HEK293 (cell line): ENCODE data around the gene CHMP4A.

Source experiments
- CTCF ChIA-PET: fragments of 350-600 bp; formaldehyde crosslinking; extraction: SDS; loops from one replicate; lab custom pipeline; 2021; ENCODE audit warnings: antibody characterized with exemption; lab: Yijun Ruan, JAX
- POLR2A ChIA-PET: fragments of 300-600 bp; formaldehyde crosslinking; extraction: SDS; loops from one replicate; lab custom pipeline; 2020; ENCODE audit warnings: antibody characterized with exemption, inconsistent platforms; lab: Yijun Ruan, JAX
- H3K27ac ChIP-seq: fragments of 200-500 bp; sonication (Bioruptor generic); 2 replicates; pipeline ENCODE4 v1.5.1; 2014; ENCODE audit warnings: low read depth, low read length, control low read depth, inconsistent platforms; ENCODE audit errors: extremely low read depth
- H3K36me3 ChIP-seq, 2 experiments: fragments of 200-500 bp in 1 of 2; sonication (Bioruptor generic) in 1 of 2; 1 replicate in 1 of 2; 2 replicates in 1 of 2; pipeline ENCODE4 v1.5.1; 2014 to 2017; ENCODE audit warnings: inconsistent platforms in 2 of 2, low read length in 2 of 2; ENCODE audit not compliant: control insufficient read depth in 2 of 2, insufficient read depth in 1 of 2
- H3K4me1 ChIP-seq: fragments of 200-500 bp; sonication (Bioruptor generic); 2 replicates; pipeline ENCODE4 v1.5.1; 2014; ENCODE audit warnings: mild to moderate bottlenecking, low read length, inconsistent platforms; ENCODE audit not compliant: control insufficient read depth, insufficient read depth
- H3K4me3 ChIP-seq: 2 replicates; pipeline ENCODE4 v1.5.1; 2011; ENCODE audit warnings: low read depth, mild to moderate bottlenecking, control low read depth, low read length, moderate library complexity
- H3K9me3 ChIP-seq: fragments of 200-500 bp; sonication (Bioruptor generic); 2 replicates; pipeline ENCODE4 v1.5.1; 2014; ENCODE audit warnings: low read depth, low read length, inconsistent platforms; ENCODE audit not compliant: control insufficient read depth, insufficient read depth
- CTCF ChIP-seq: fragments of 450-650 bp; formaldehyde crosslinking; IDR thresholded peaks from 2 replicates; pipeline ENCODE4 v1.5.1; 2016; ENCODE audit warnings: missing biosample characterization, missing genetic modification characterization
- PBX3 ChIP-seq: sonication (generic); formaldehyde crosslinking; IDR thresholded peaks from 2 replicates; pipeline ENCODE4 v1.8.1; 2022; ENCODE audit warnings: mild to moderate bottlenecking, moderate library complexity, missing genetic modification reagents
- SP3 ChIP-seq: fragments of 450-650 bp; formaldehyde crosslinking; IDR thresholded peaks from 2 replicates; pipeline ENCODE4 v1.5.1; 2016; ENCODE audit warnings: missing biosample characterization, missing genetic modification characterization
- TCF7L2 ChIP-seq: IDR thresholded peaks from 2 replicates; pipeline ENCODE4 v1.6.1; 2011; ENCODE audit warnings: low read depth, mild to moderate bottlenecking, inconsistent platforms, low read length, moderate library complexity, borderline replicate concordance
- WT1 ChIP-seq: fragments of 450-650 bp; formaldehyde crosslinking; IDR thresholded peaks from 2 replicates; pipeline ENCODE4 v1.5.1; 2016; ENCODE audit warnings: missing biosample characterization, missing genetic modification characterization
- ZNF148 ChIP-seq: fragments of 450-650 bp; formaldehyde crosslinking; IDR thresholded peaks from 2 replicates; pipeline ENCODE4 v1.5.0; 2017; ENCODE audit warnings: missing biosample characterization, missing genetic modification characterization, borderline replicate concordance
- ZNF18 ChIP-seq: fragments of 450-650 bp; formaldehyde crosslinking; IDR thresholded peaks from 2 replicates; pipeline ENCODE4 v1.5.1; 2016; ENCODE audit warnings: missing biosample characterization, missing genetic modification characterization
- ZNF280C ChIP-seq: fragments of 450-650 bp; formaldehyde crosslinking; IDR thresholded peaks from 2 replicates; pipeline ENCODE4 v1.5.1; 2016; ENCODE audit warnings: missing biosample characterization, missing genetic modification characterization
- ZNF341 ChIP-seq: fragments of 450-650 bp; formaldehyde crosslinking; IDR thresholded peaks from 2 replicates; pipeline ENCODE4; 2016; ENCODE audit warnings: low read depth, missing biosample characterization, missing genetic modification characterization
- ZNF394 ChIP-seq: fragments of 450-650 bp; formaldehyde crosslinking; IDR thresholded peaks from 2 replicates; pipeline ENCODE4 v1.5.1; 2016; ENCODE audit warnings: missing biosample characterization, missing genetic modification characterization, mild to moderate bottlenecking, moderate library complexity, borderline replicate concordance
- ZNF426 ChIP-seq: fragments of 450-650 bp; formaldehyde crosslinking; IDR thresholded peaks from 2 replicates; pipeline ENCODE4 v1.5.1; 2017; ENCODE audit warnings: missing biosample characterization, missing genetic modification characterization, mild to moderate bottlenecking, inconsistent platforms, moderate library complexity
- ZNF433 ChIP-seq: fragments of 450-650 bp; formaldehyde crosslinking; IDR thresholded peaks from 2 replicates; pipeline ENCODE4 v1.5.1; 2016; ENCODE audit warnings: missing biosample characterization, missing genetic modification characterization, low read depth
- ZNF449 ChIP-seq: fragments of 450-650 bp; formaldehyde crosslinking; IDR thresholded peaks from 2 replicates; pipeline ENCODE4 v1.5.1; 2017; ENCODE audit warnings: missing biosample characterization, mild to moderate bottlenecking, missing genetic modification characterization, moderate library complexity
- ZNF473 ChIP-seq: fragments of 450-650 bp; formaldehyde crosslinking; IDR thresholded peaks from 2 replicates; pipeline ENCODE4 v1.5.1; 2017; ENCODE audit warnings: missing biosample characterization, missing genetic modification characterization
- ZNF513 ChIP-seq: fragments of 450-650 bp; IDR thresholded peaks from 2 replicates; pipeline ENCODE4 v1.5.1; 2018; ENCODE audit warnings: missing biosample characterization, missing genetic modification characterization
- ZNF571 ChIP-seq: fragments of 450-650 bp; formaldehyde crosslinking; IDR thresholded peaks from 2 replicates; pipeline ENCODE4 v1.5.0; 2017; ENCODE audit warnings: missing biosample characterization, missing genetic modification characterization
- ZNF658 ChIP-seq: fragments of 450-650 bp; formaldehyde crosslinking; IDR thresholded peaks from 2 replicates; pipeline ENCODE4; 2016; ENCODE audit warnings: missing biosample characterization, missing genetic modification characterization
- ZNF677 ChIP-seq: fragments of 450-650 bp; IDR thresholded peaks from 2 replicates; pipeline ENCODE4 v1.5.0; 2018; ENCODE audit warnings: missing biosample characterization, mild to moderate bottlenecking, missing genetic modification characterization, moderate library complexity
- ZNF837 ChIP-seq: fragments of 450-650 bp; formaldehyde crosslinking; IDR thresholded peaks from 2 replicates; pipeline ENCODE4 v1.5.1; 2016; ENCODE audit warnings: missing biosample characterization, missing genetic modification characterization
- ZSCAN30 ChIP-seq: fragments of 450-650 bp; IDR thresholded peaks from 2 replicates; pipeline ENCODE4 v1.5.1; 2018; ENCODE audit warnings: missing biosample characterization, mild to moderate bottlenecking, missing genetic modification characterization, moderate library complexity
- TF ChIP-seq, protein P1 (sequence below): fragments of 450-650 bp; formaldehyde crosslinking; IDR thresholded peaks from 2 replicates; pipeline ENCODE4 v1.5.1; 2016; ENCODE audit warnings: missing biosample characterization, missing genetic modification characterization

CHMP4A gene

GRCh38 chr14:24256960-24257359 is 43.7 kb upstream of the CHMP4A start (continued):
- TF ChIP-seq ZNF433 (no peak), PBX3 (CRISPR knock-in tag) (no peak), ZNF571 (no peak), ZNF677 (tag by site-specific recombination) (no peak), ZNF658 (tag by site-specific recombination) (no peak)

DNA sequence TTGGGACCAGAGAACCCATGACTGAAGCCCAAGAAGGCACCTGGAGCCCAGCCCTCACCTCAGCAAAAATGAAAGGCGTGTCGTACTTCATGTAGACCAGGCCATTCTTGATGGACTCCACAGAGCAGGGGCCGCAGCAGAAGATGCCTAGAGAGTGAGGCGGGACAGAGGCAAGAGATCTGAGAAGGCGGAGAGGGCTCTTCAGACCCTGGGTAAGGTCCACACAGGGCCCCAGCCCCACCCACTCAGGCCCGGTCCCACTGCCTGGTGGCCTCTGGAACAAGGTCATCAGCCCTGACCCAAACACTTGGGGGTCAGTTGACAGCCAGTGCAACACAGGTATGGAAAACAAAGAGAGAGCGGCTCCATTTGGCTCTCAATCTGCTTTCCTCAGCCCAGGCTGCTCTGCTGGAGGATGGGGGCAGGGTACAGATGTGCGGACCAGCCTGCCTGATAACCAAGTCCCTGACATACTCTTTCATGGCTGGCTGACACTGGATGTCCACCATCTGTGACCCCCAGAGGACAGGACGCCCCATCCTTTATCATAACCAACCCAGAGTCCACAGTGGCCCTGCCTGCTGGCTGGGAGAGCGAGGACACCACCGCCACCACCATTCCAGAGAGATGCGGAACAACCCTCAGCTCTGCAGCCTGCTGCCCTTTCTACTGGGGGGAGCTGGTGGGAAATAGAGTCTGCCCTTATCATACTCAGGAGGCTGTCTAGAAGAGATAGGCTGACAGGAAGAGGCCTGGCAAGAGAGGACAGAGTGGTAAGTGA is 42.8 kb upstream of the CHMP4A start:
- no peak overlapping the region for H3K4me3 ChIP-seq
- no peaks in the 10 kb centered on the region for H3K4me1 ChIP-seq
- no peak overlapping the region for H3K27ac ChIP-seq
- ChIA-PET CTCF (interaction anchor here (0.9 to 1.0 kb wide), 2 partner anchors 41 to 43 kb away, joined by 3 read pairs; no protein-coding TSS in a partner anchor), POLR2A (interaction anchor here (0.8 kb wide), 1 partner anchor 15 kb away, joined by 3 read pairs; the partner anchor contains the start of gene RABGGTA)
- peaks cover 0 to 15% of the 10 kb centered on the region in 2 experiments; a peak in 2 of 3 replicates for H3K36me3 ChIP-seq
- no peaks in the 10 kb centered on the region for H3K9me3 ChIP-seq
- TF ChIP-seq ZNF473 (no peak), SP3 (tag by site-specific recombination) (no peak), TCF7L2 (no peak), ZNF426 (tag by site-specific recombination) (no peak), ZNF18 (tag by site-specific recombination) (no peak), ZNF449 (tag by site-specific recombination) (no peak), ZSCAN30 (tag by site-specific recombination) (no peak), ZNF394 (tag by site-specific recombination) (no peak), CTCF (tag by site-specific recombination) (no peak), ZNF341 (tag by site-specific recombination) (no peak), ZNF148 (tag by site-specific recombination) (no peak), WT1 (tag by site-specific recombination) (no peak), ZNF513 (tag by site-specific recombination) (no peak), ZNF837 (tag by site-specific recombination) (no peak), ZNF280C (tag by site-specific recombination) (no peak)
- TF ChIP-seq, protein P1, sequence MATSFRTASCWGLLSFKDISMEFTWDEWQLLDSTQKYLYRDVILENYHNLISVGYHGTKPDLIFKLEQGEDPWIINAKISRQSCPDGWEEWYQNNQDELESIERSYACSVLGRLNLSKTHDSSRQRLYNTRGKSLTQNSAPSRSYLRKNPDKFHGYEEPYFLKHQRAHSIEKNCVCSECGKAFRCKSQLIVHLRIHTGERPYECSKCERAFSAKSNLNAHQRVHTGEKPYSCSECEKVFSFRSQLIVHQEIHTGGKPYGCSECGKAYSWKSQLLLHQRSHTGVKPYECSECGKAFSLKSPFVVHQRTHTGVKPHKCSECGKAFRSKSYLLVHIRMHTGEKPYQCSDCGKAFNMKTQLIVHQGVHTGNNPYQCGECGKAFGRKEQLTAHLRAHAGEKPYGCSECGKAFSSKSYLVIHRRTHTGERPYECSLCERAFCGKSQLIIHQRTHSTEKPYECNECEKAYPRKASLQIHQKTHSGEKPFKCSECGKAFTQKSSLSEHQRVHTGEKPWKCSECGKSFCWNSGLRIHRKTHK: no peak
